HAP-1 (cell line): ENCODE measurements around the gene GMPPA.
A peak's percentile ranks its signal among the peaks of the same experiment; 100 is the strongest.

Source experiments
- DNase-seq, 2 experiments: peaks; one replicate each; pipeline ENCODE4 v3.0.0-alpha.2; 2016 to 2020; ENCODE audit warnings: low spot score in 2 of 2
- H3K27me3 ChIP-seq: fragments of 250-450 bp; sonication (Bioruptor Pico); 2 replicates; pipeline ENCODE4 v1.5.1; 2020; ENCODE audit warnings: low read depth, mild to moderate bottlenecking, moderate library complexity
- H3K36me3 ChIP-seq: fragments of 250-450 bp; sonication (Bioruptor Pico); replicated peaks from 2 replicates; pipeline ENCODE4 v1.5.1; 2020; ENCODE audit warnings: mild to moderate bottlenecking
- H3K4me1 ChIP-seq: fragments of 250-450 bp; sonication (Bioruptor Pico); 2 replicates; pipeline ENCODE4 v1.5.1; 2020; ENCODE audit warnings: mild to moderate bottlenecking
- H3K4me3 ChIP-seq: fragments of 250-450 bp; sonication (Bioruptor Pico); 2 replicates; pipeline ENCODE4 v1.5.1; 2020; ENCODE audit warnings: mild to moderate bottlenecking, moderate library complexity
- H3K9me3 ChIP-seq: fragments of 250-450 bp; sonication (Bioruptor Pico); 2 replicates; pipeline ENCODE4 v1.5.1; 2020; ENCODE audit warnings: mild to moderate bottlenecking, moderate library complexity
- in situ Hi-C: fragments of 300-500 bp; cut with MboI; formaldehyde crosslinking; loops from 3 replicates; pipeline ENCODE4 v1.14.3; 2020; ENCODE audit warnings: low sequenced_read_pairs, inconsistent platforms, mixed read lengths

The GMPPA gene

DNA sequence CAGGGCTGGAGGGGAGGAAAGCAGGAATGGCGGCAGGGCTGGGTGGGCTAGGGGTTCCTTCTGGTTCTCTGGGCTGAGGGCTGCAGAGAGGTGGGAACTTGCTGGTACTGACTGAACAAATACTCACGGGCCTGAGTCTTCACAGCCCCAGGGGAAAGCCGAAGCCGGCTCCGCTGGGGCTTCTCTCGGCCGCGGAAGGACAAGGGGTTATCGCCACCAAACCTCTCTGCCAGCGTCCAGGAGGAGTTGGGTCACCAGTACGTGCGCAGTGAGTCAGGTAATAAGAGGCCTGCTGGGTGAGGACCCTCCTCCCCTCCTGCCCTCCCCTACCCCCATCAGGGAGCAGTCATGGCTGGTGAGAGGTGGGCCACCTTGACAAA, 13.5 kb upstream of the GMPPA start:
- no peaks in the 10 kb centered on the region for H3K36me3 ChIP-seq
- no peak for DNase-seq
- in situ Hi-C loops: no loop called here
- no peaks in the 10 kb centered on the region for H3K9me3 ChIP-seq
- H3K4me1 ChIP-seq: no peaks in the 10 kb centered on the region
- no peak overlapping the region for H3K4me3 ChIP-seq
- peaks cover 24% of the 10 kb centered on the region for H3K27me3 ChIP-seq

DNA sequence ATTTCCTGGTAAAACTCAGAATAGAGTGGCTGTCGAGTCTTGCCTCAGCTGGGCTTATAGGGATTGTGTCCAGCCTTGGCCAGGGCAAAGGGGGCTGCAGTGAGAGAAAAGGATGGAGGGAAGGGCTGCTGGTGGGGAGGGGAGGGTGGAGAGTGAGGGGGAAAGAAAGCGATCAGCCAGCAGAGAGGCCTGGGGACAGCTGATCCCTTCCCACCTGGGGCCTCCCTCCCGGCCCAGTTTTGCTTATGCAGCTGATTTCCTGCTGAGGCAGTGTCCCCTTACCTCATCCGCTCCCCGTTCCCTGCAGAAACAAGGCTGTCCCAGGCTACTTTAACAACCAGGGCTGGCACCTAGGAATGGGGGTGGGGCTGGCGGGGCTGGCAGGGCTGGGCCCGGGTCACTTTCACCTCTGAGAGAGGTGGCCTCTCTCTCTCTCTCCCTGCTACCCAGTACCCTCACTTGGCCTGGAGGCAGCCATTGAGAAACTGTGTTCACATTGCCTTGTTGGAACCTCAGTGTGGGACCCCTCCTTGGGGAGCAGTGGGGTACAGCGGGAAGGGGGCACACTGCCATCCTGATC, 12.2 kb upstream of the GMPPA start:
- Histone ChIP-seq H3K4me1 (no peaks in the 10 kb centered on the region), H3K9me3 (no peaks in the 10 kb centered on the region), H3K36me3 (no peaks in the 10 kb centered on the region), H3K4me3 (no peak overlapping the region), H3K27me3 (peaks cover 24% of the 10 kb centered on the region)
- DNase-seq: no peak
- in situ Hi-C loops: no loop called here

DNA sequence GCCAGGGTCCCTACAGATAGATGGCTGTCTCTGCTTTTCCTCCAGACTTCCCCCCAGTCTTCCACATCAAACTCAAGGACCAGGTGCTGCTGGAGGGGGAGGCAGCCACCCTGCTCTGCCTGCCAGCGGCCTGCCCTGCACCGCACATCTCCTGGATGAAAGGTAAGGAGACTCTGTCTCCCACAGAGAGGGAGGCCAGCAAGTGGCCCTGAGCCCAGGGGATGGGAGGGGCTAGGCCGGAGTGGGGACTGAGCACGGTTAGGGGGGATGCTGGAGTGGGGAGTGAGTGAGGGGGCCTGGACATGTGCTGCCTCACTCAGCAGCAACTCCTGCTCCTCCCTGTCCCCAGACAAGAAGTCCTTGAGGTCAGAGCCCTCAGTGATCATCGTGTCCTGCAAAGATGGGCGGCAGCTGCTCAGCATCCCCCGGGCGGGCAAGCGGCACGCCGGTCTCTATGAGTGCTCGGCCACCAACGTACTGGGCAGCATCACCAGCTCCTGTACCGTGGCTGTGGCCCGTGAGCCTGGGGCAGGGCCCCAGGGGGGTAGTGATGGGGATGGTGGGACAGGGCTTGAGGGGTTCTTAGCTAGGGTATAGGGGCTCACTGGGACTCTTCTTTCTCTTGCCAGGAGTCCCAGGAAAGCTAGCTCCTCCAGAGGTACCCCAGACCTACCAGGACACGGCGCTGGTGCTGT, 10.4 kb upstream of the GMPPA start:
- peaks cover 24% of the 10 kb centered on the region for H3K27me3 ChIP-seq
- in situ Hi-C loops: no loop called here
- H3K4me3 ChIP-seq: no peak overlapping the region
- H3K36me3 ChIP-seq: no peaks in the 10 kb centered on the region
- H3K4me1 ChIP-seq: no peaks in the 10 kb centered on the region
- no peaks in the 10 kb centered on the region for H3K9me3 ChIP-seq
- DNase-seq: no peak

DNA sequence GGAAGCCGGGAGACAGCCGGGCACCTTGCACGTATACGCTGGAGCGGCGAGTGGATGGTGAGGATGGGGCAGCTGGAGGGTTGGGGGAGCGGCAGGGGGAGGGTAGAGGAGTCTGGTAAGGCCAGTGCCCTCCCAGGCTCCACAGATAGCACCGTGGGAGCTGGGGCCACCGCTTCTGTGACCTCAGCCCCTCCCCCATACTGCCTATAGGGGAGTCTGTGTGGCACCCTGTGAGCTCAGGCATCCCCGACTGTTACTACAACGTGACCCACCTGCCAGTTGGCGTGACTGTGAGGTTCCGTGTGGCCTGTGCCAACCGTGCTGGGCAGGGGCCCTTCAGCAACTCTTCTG, 9.9 kb upstream of the GMPPA start:
- in situ Hi-C loops: no loop called here
- H3K27me3 ChIP-seq: peaks cover 24% of the 10 kb centered on the region
- no peak for DNase-seq

DNA sequence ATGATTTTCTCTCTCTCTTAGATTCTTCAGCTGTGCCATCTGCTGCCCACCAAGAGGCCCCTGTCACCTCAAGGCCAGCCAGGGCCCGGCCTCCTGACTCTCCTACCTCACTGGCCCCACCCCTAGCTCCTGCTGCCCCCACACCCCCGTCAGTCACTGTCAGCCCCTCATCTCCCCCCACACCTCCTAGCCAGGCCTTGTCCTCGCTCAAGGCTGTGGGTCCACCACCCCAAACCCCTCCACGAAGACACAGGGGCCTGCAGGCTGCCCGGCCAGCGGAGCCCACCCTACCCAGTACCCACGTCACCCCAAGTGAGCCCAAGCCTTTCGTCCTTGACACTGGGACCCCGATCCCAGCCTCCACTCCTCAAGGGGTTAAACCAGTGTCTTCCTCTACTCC, 9.4 kb upstream of the GMPPA start:
- H3K27me3 ChIP-seq: peaks cover 19% of the 10 kb centered on the region
- no peaks in the 10 kb centered on the region for H3K36me3 ChIP-seq
- no peak overlapping the region for H3K4me3 ChIP-seq
- H3K4me1 ChIP-seq: no peaks in the 10 kb centered on the region
- DNase-seq: no peak
- in situ Hi-C loops: no loop called here
- no peaks in the 10 kb centered on the region for H3K9me3 ChIP-seq

More for the DNA sequence above, 9.9 kb upstream of the GMPPA start:
- H3K4me1 ChIP-seq: no peaks in the 10 kb centered on the region
- H3K4me3 ChIP-seq: no peak overlapping the region
- no peaks in the 10 kb centered on the region for H3K9me3 ChIP-seq
- H3K36me3 ChIP-seq: no peaks in the 10 kb centered on the region

DNA sequence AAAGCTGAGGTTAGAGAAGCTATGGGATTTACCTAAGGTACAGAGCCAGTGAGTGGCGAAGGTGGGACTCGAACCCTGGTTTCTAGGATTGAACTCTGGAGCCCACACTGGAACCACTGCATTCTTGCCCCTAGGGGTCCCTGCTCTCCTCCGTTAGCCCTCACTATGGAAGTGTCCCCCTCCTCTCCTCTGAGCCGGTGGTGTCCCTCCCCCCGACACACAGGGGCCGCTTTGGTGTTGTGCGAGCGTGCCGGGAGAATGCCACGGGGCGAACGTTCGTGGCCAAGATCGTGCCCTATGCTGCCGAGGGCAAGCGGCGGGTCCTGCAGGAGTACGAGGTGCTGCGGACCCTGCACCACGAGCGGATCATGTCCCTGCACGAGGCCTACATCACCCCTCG, 8.5 kb upstream of the GMPPA start:
- H3K4me1 ChIP-seq: no peaks in the 10 kb centered on the region
- DNase-seq: no peak
- H3K9me3 ChIP-seq: no peaks in the 10 kb centered on the region
- H3K36me3 ChIP-seq: no peaks in the 10 kb centered on the region
- H3K4me3 ChIP-seq: no peak overlapping the region
- peaks cover 15% of the 10 kb centered on the region for H3K27me3 ChIP-seq
- in situ Hi-C loops: no loop called here

DNA sequence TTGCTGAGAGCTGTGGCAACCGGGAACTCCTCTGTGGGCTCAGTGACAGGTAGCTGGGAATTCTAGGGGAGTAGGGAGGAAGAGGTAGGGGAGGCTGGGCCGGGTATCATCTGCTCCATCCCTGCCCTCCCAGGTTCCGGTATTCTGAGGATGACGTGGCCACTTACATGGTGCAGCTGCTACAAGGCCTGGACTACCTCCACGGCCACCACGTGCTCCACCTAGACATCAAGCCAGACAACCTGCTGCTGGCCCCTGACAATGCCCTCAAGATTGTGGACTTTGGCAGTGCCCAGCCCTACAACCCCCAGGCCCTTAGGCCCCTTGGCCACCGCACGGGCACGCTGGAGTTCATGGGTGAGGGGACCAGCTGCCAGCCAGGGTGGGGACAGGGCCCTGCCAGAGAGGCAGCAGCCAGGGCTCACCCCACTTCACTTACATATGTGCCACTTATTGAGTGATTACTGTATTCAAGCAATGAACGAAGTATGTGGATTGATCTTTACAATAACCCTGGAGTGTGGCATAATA, 8.0 kb upstream of the GMPPA start:
- no peaks in the 10 kb centered on the region for H3K9me3 ChIP-seq
- no peaks in the 10 kb centered on the region for H3K36me3 ChIP-seq
- peaks cover 10% of the 10 kb centered on the region; the same call in 1 of the 2 replicates for H3K27me3 ChIP-seq
- in situ Hi-C loops: no loop called here
- DNase-seq: no peak
- H3K4me3 ChIP-seq: no peak overlapping the region
- peaks cover 2% of the 10 kb centered on the region; the same call in 1 of the 2 replicates for H3K4me1 ChIP-seq

DNA sequence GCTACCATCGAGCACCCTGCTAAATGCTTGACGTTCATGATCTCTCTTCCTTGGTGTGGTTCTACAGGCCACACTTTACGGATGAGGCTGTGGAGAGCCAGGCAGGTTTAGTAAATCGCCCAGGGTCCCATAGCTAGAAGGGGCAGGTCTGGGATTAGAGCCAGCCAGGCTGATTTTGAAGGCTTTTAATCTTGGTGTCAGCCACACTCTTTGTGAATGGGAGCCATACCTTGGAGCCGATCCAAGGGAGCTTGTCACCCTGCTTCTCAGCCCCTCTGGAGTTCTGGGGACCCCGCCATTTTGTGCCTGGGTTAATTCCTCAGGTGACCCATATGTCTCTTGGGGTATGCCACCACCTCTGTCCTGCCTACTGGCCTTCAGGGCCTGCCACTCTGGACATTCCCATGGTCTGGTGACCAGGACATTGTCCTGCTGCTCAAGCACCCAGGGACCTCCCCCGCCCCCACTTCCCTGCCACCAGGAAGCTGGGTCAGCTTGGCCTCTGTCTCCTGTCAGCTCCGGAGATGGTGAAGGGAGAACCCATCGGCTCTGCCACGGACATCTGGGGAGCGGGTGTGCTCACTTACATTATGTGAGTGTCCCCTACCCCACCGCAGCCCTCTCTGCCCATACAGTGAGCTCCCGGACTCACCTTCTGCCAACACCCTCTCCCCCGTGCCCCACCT, 7.3 kb upstream of the GMPPA start:
- Histone ChIP-seq H3K9me3 (no peaks in the 10 kb centered on the region), H3K4me1 (peaks cover 2% of the 10 kb centered on the region; the same call in 1 of the 2 replicates), H3K27me3 (0 out of 2 replicates have a peak, but pooled peaks cover 5% of the 10 kb centered on the region), H3K36me3 (no peaks in the 10 kb centered on the region), H3K4me3 (no peak overlapping the region)
- in situ Hi-C loops: no loop called here
- DNase-seq: no peak

DNA sequence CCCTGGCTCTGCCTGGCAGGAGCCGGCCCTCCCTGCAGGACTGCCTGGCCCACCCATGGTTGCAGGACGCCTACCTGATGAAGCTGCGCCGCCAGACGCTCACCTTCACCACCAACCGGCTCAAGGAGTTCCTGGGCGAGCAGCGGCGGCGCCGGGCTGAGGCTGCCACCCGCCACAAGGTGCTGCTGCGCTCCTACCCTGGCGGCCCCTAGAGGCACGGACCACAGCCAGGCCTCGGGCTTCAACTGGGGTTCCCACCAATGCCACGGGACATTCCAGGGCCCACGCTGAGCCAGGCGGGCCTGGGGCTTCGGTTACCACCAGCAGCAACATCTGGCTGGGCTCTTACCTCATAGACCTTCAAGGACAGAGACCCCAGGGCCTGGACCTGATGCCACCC, 6.1 kb upstream of the GMPPA start:
- H3K27me3 ChIP-seq: 0 out of 2 replicates have a peak, but pooled peaks cover 4% of the 10 kb centered on the region
- in situ Hi-C loops: no loop called here
- no peaks in the 10 kb centered on the region for H3K36me3 ChIP-seq
- DNase-seq: no peak
- peaks cover 3% of the 10 kb centered on the region; the same call in 1 of the 2 replicates for H3K4me1 ChIP-seq
- no peak overlapping the region for H3K4me3 ChIP-seq
- no peaks in the 10 kb centered on the region for H3K9me3 ChIP-seq

DNA sequence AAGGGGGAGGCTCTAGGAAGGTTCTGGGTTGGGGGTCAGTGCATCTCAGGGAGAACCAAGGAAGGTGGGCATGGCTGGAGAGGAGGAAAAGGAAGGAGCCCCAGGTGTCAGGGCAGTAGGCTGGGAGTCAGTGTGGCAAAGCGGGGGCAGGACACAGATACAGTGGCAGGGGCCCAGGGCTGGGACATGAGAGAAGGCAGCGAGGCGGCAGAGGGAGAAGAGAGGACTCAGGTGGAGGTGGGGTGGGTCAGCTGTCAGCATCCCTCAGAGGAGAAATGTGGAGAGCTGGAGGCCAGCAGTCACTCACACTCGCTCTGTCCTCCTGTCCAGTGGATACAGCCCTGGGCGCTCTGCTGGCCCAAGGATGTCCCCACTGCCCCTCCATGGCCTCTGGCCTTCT, 5.6 kb upstream of the GMPPA start:
- no peak overlapping the region for H3K4me3 ChIP-seq
- peaks cover 6% of the 10 kb centered on the region; the same call in 1 of the 2 replicates for H3K4me1 ChIP-seq
- DNase-seq: no peak
- H3K27me3 ChIP-seq: 0 out of 2 replicates have a peak, but pooled peaks cover 4% of the 10 kb centered on the region
- no peaks in the 10 kb centered on the region for H3K9me3 ChIP-seq
- in situ Hi-C loops: no loop called here
- no peaks in the 10 kb centered on the region for H3K36me3 ChIP-seq

DNA sequence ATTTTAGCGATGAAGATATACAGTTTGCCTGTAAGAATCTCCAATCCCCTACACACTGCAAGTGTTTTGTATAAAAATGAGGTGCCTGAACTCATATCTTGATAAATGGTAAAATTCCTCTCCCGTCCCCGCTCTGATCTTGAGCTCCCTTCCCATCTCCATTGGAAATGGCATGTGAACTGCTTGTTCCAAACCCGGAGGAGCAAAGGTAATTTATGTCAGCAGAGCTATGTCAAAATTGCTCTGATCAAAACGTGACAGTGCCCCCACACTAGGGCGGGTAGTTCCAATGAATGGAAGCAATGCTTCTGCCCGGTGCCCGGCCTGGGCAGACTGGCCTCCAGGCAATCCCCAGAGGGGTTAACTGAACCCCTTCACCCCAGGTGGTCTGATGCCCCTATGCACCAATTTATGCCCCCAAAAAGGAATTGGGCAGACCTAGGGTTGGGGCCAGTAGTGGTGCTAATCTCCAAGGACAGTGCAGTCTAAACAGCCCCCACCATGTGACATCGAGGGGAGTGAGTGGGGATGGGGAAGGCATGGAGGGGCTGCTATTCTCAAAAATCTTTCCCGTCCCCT, 3.6 kb upstream of the GMPPA start:
- H3K9me3 ChIP-seq: no peaks in the 10 kb centered on the region
- in situ Hi-C loops: no loop called here
- no peak overlapping the region for H3K4me3 ChIP-seq
- no peak for DNase-seq
- no peaks in the 10 kb centered on the region for H3K36me3 ChIP-seq
- H3K27me3 ChIP-seq: 0 out of 2 replicates have a peak, but pooled peaks cover 4% of the 10 kb centered on the region
- peaks cover 15% of the 10 kb centered on the region for H3K4me1 ChIP-seq

DNA sequence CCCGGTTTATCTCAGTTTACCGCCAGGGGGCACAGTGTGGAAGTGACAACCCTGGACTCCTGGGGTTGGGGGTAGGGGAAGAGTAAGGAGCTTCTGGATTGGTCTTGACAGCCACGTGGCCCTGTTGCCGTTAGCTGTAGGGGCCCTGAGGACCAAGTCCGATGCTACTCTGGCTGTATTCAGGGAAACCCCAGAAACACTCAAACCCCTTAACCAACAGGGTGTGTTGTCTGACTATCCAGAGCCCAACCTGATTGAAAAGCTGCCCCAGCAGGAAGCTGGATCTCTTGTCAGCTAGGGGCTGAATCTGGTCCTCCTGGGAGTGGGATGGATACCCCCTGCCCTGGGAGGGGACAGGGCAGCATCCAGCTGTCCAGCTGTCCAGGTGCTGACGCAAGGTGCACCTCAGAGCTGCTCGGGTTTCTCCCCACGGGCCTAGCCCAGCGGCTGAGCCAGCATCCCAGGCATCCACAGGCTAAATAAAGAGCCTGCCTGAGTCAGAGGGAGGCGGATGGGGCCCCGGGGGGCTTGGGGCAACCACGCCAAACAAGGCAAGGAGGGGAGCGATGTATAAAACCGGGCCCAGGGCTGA, 3.1 kb upstream of the GMPPA start:
- in situ Hi-C loops: no loop called here
- Histone ChIP-seq H3K4me3 (no peak overlapping the region), H3K4me1 (peaks cover 19% of the 10 kb centered on the region), H3K9me3 (no peaks in the 10 kb centered on the region), H3K27me3 (0 out of 2 replicates have a peak, but pooled peaks cover 4% of the 10 kb centered on the region), H3K36me3 (no peaks in the 10 kb centered on the region)
- peak; percentile 77 to 88 for DNase-seq

DNA sequence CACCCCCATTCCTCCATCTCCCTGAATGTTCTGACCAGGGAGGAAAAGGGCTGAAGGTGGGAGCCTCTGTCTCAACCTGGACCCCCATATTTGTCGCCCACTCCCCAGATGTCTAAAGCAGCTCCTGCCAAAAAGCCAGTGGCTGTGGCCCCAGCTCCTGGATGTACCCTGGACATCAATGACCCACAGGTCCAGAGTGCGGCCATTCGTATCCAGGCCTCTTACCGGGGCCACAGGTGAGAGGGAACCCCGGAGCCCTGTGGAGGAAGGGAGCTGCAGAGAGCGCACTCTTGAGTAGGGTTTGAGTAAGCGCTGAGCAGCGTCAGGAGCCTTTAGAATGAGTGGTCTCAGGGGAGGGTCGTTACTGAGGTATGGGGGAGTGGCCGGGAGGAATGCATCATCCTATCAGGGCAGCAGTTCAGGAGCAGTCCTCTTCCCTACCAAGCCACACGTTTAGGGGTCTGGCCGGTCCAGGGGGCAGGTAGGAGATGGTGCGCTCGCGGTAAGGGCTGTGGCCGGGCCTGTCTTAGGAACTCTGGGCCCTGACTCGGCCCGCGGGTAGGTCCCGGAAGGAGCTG, 2.4 kb upstream of the GMPPA start:
- no peak for DNase-seq
- Histone ChIP-seq H3K4me1 (peaks cover 19% of the 10 kb centered on the region), H3K36me3 (no peaks in the 10 kb centered on the region), H3K27me3 (0 out of 2 replicates have a peak, but pooled peaks cover 4% of the 10 kb centered on the region), H3K9me3 (no peaks in the 10 kb centered on the region), H3K4me3 (no peak overlapping the region)
- in situ Hi-C loops: no loop called here
